Measurements from ENCODE around the gene TMEM134. TPM values are rescaled to one million over a fixed set of nuclear protein-coding genes. Genes with fewer than 3 reads are reported as not detected.
"Not testable (repeated sequence)": the region's sequence is repeated elsewhere in the genome, so short reads cannot be mapped to it uniquely, and the experiment has no call there.

TMEM134 gene
- total RNA-seq, 2 experiments from 2014 or later = 36.3 to 37.6 TPM

GRCh38 chr11:67489203-67489884 is 20.3 kb upstream of the TMEM134 start:
- Mint-ChIP-seq H3K27me3 (no peaks in the 10 kb centered on the region), H3K27ac (peak overlapping the region; percentile 99), H3K36me3 (ENCODE audit: low read depth) (peaks cover 61% of the 10 kb centered on the region), H3K4me3 (no peak overlapping the region), H3K9me3 (no peaks in the 10 kb centered on the region), H3K4me1 (peaks cover 47% of the 10 kb centered on the region)
- POLR2A ChIA-PET = interaction anchor here (0.7 to 7.9 kb wide), 6 partner anchors 11 to 88 kb away, joined by 3 to 39 read pairs (median 4); partner anchors contain the start of genes PITPNM1 and PPP1CA
- DNase-seq = no peak
- CTCF ChIA-PET = interaction anchor here (1.4 to 1.8 kb wide), 2 partner anchors 16 to 77 kb away, joined by 4 to 5 read pairs; partner anchors contain the start of gene PITPNM1

GRCh38 chr11:67486481-67487195 is 17.6 kb upstream of the TMEM134 start:
- POLR2A ChIA-PET = interaction anchor here (0.8 to 7.9 kb wide), 12 partner anchors 11 to 219 kb away, joined by 3 to 94 read pairs (median 8); partner anchors contain the start of genes PITPNM1, POLD4, PPP1CA and PTPRCAP
- peaks cover 53% of the 10 kb centered on the region for H3K36me3 Mint-ChIP-seq (ENCODE audit: low read depth)
- peak; percentile 50 for DNase-seq

DNA sequence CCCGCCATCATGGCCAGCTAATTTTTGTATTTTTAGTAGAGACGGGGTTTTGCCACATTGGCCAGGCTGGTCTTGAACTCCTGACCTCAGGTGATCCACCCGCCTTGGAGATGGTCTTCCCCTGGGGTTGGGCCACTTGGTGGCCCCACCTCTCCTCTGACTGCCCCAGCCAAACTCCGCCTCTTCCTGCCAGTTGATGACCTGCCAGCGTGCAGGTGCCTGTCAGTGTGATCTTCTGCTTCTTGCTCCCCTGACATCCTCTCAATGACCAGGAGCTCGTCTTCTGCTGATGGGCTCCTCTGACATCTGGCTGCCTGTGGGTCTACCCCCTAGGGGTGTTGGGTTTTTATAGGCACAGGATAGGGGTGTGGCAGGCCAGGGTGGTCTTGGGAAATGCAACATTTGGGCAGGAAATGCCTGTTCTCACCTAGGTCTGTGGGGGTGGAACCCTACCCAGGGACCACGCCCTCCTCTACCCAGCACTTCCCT is 16.9 kb upstream of the TMEM134 start:
- H3K4me1 Mint-ChIP-seq = peaks cover 68% of the 10 kb centered on the region
- H3K9me3 Mint-ChIP-seq, H3K27me3 Mint-ChIP-seq: not testable (repeated sequence)
- peak overlapping the region; percentile 89 for H3K4me3 Mint-ChIP-seq
- peak; percentile 80 for DNase-seq
- ChIA-PET CTCF (interaction anchor here (0.7 to 1.5 kb wide), 6 partner anchors 17 to 1985 kb away, joined by 3 to 5 read pairs (median 3); partner anchors contain the start of gene PITPNM1), POLR2A (interaction anchor here (0.8 to 7.9 kb wide), 13 partner anchors 10 to 218 kb away, joined by 3 to 94 read pairs (median 6); partner anchors contain the start of genes PITPNM1, POLD4, PPP1CA and PTPRCAP)
- H3K36me3 Mint-ChIP-seq (ENCODE audit: low read depth) = peaks cover 51% of the 10 kb centered on the region
- H3K27ac Mint-ChIP-seq = peak overlapping the region; percentile 99

More at GRCh38 chr11:67486481-67487195, 17.6 kb upstream of the TMEM134 start:
- Mint-ChIP-seq H3K4me1 (peaks cover 68% of the 10 kb centered on the region), H3K4me3 (peak overlapping the region; percentile 89), H3K9me3 (no peaks in the 10 kb centered on the region), H3K27ac (peak overlapping the region; percentile 99), H3K27me3 (no peaks in the 10 kb centered on the region)
- CTCF ChIA-PET = interaction anchor here (1.1 to 1.6 kb wide), 4 partner anchors 10 to 141 kb away, joined by 3 to 4 read pairs (median 3); partner anchors contain the start of gene TBC1D10C

GRCh38 chr11:67484847-67485311 is 15.8 kb upstream of the TMEM134 start:
- peak overlapping the region; percentile 99 for H3K27ac Mint-ChIP-seq
- no peaks in the 10 kb centered on the region for H3K27me3 Mint-ChIP-seq
- DNase-seq = peak; percentile 72
- ChIA-PET CTCF (interaction anchor here (1.3 to 1.7 kb wide), 4 partner anchors 21 to 116 kb away, joined by 3 to 8 read pairs (median 4); partner anchors contain the start of genes PITPNM1 and PPP1CA), POLR2A (interaction anchor here (0.9 to 7.9 kb wide), 18 partner anchors 8 to 207 kb away, joined by 3 to 94 read pairs (median 5); partner anchors contain the start of genes PITPNM1, POLD4, PPP1CA and PTPRCAP)
- H3K9me3 Mint-ChIP-seq = no peaks in the 10 kb centered on the region
- H3K4me3 Mint-ChIP-seq = peak overlapping the region; percentile 89
- peaks cover 42% of the 10 kb centered on the region for H3K36me3 Mint-ChIP-seq (ENCODE audit: low read depth)
- peaks cover 68% of the 10 kb centered on the region for H3K4me1 Mint-ChIP-seq

GRCh38 chr11:67483831-67484665 is 15.0 kb upstream of the TMEM134 start:
- ChIA-PET POLR2A (interaction anchor here (0.8 to 7.9 kb wide), 18 partner anchors 8 to 195 kb away, joined by 3 to 94 read pairs (median 4); partner anchors contain the start of genes ANKRD13D, PITPNM1, POLD4 and PPP1CA), CTCF (interaction anchor here (1.3 to 1.7 kb wide), 7 partner anchors 21 to 115 kb away, joined by 3 to 8 read pairs (median 4); partner anchors contain the start of genes PITPNM1, PPP1CA and RAD9A)
- Mint-ChIP-seq H3K36me3 (ENCODE audit: low read depth) (peaks cover 38% of the 10 kb centered on the region), H3K4me3 (peak overlapping the region; percentile 89), H3K27me3 (no peaks in the 10 kb centered on the region), H3K9me3 (no peaks in the 10 kb centered on the region), H3K4me1 (peaks cover 63% of the 10 kb centered on the region), H3K27ac (peak overlapping the region; percentile 99)
- DNase-seq = peak; percentile 57

GRCh38 chr11:67482827-67483798 is 14.1 kb upstream of the TMEM134 start, which contains the start of gene AIP:
Gene AIP (plus strand): TSS chr11:67483026. CDS start chr11:67483159, 133 bp downstream.
- ChIA-PET CTCF (interaction anchor here (0.6 to 1.5 kb wide), 10 partner anchors 23 to 132 kb away, joined by 3 to 4 read pairs (median 3); partner anchors contain the start of genes POLD4 and RAD9A), POLR2A (interaction anchor here (0.8 to 6.9 kb wide), 16 partner anchors 10 to 194 kb away, joined by 3 to 94 read pairs (median 4); partner anchors contain the start of genes ANKRD13D, CDK2AP2, PITPNM1 and POLD4)
- Mint-ChIP-seq H3K27ac (peak within 1 kb of the TSS; percentile 99), H3K27me3 (no peaks in the 10 kb centered on the region), H3K4me3 (peak within 1 kb of the TSS; percentile 89), H3K9me3 (no peaks in the 10 kb centered on the region), H3K36me3 (ENCODE audit: low read depth) (peaks cover 29% of the 10 kb centered on the region), H3K4me1 (peaks cover 55% of the 10 kb centered on the region)
- DNase-seq = peak; percentile 98

DNA sequence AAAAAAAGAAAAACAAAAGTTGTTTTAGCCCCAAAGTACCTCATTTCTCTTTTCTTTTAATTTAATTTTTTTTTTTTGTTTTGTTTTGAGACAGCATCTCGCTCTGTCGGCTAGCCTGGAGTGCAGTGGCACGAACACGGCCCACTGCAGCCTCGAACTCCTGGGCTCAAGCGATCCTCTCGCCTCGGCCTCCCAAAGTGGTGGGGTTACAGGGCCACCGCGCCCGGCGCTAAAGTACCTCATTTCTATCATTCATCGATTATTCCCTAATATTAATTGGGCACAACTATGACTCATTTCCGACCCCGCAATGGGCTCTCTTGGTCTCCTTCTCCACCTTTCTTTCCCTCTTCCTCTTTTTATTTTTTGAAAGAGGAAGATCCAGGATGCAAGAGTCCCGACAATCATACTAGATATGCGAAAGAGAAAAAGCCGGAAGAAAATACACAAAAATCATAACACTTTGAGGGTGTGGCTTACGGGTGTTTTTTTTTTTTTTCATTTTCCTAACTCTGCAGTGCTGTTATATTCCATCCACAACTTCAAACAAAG is 13.3 kb upstream of the TMEM134 start:
- Mint-ChIP-seq H3K9me3 (no peaks in the 10 kb centered on the region), H3K4me1 (peaks cover 47% of the 10 kb centered on the region), H3K27ac (peak overlapping the region; percentile 99), H3K36me3 (ENCODE audit: low read depth) (peaks cover 22% of the 10 kb centered on the region), H3K27me3 (no peaks in the 10 kb centered on the region), H3K4me3 (peak overlapping the region; percentile 89)
- POLR2A ChIA-PET = interaction anchor here (0.6 to 6.9 kb wide), 19 partner anchors 10 to 1702 kb away, joined by 3 to 94 read pairs (median 4); partner anchors contain the start of genes ANKRD13D, CDK2AP2, PITPNM1 and POLD4
- no peak for DNase-seq
- CTCF ChIA-PET = interaction anchor here (0.6 to 1.5 kb wide), 9 partner anchors 14 to 131 kb away, joined by 3 to 4 read pairs (median 3); partner anchors contain the start of genes POLD4 and RAD9A

GRCh38 chr11:67477344-67478050 is 8.4 kb upstream of the TMEM134 start:
- H3K4me1 Mint-ChIP-seq; H3K9me3 Mint-ChIP-seq; CTCF ChIA-PET; DNase-seq; H3K4me3 Mint-ChIP-seq; H3K27ac Mint-ChIP-seq; H3K27me3 Mint-ChIP-seq; H3K36me3 Mint-ChIP-seq (ENCODE audit: low read depth): not testable (repeated sequence)
- POLR2A ChIA-PET = interaction anchor here (1.3 kb wide), 1 partner anchor 65 kb away, joined by 4 read pairs; no protein-coding TSS in a partner anchor

DNA sequence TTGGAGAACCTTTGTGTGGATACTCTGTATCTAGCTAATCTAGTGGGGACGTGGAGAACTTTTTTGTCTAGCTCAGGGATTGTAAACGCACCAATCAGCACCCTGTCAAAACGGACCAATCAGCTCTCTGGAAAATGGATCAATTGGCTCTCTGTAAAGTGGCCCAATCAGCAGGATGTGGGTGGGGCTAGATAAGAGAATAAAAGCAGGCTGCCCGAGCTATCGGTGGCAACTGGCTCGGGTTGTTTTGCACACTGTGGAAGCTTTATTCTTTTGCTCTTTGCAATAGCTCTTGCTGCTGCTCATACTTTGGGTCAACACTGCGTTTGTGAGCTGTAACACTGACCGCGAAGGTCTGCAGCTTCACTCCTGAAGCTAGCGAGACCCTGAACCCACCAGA is 7.6 kb upstream of the TMEM134 start:
- H3K9me3 Mint-ChIP-seq; DNase-seq; H3K36me3 Mint-ChIP-seq (ENCODE audit: low read depth); H3K27me3 Mint-ChIP-seq; H3K4me3 Mint-ChIP-seq; CTCF ChIA-PET; H3K4me1 Mint-ChIP-seq; H3K27ac Mint-ChIP-seq: not testable (repeated sequence)
- POLR2A ChIA-PET = interaction anchor here (0.7 to 1.7 kb wide), 4 partner anchors 8 to 75 kb away, joined by 3 to 4 read pairs (median 4); partner anchors contain the start of gene PPP1CA

DNA sequence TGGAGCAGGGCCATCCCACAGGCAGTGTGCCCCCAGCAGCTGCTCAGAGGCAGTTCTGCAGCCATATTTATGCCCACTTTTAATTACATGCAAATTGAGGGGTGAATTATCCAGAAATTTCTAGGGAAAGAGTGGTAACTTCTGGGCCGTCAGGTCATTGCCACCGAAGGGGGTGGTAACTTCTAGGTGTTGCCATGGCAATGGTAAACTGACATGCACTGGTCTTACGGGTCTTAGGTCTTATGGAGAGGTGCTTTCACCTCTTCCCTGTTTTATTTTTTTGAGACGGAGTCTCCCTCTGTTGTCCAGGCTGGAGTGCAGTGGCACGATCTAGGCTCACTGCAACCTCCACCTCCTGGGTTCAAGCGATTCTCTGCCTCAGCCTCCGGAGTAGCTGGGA is 3.8 kb upstream of the TMEM134 start:
- POLR2A ChIA-PET = interaction anchor here (1.2 kb wide), 2 partner anchors 10 to 32 kb away, joined by 3 to 4 read pairs; partner anchors contain the start of gene AIP

More for the DNA sequence above, 3.8 kb upstream of the TMEM134 start:
- Mint-ChIP-seq H3K36me3 (ENCODE audit: low read depth) (peaks cover 3% of the 10 kb centered on the region), H3K9me3 (peaks cover 1% of the 10 kb centered on the region), H3K27ac (no peak overlapping the region), H3K4me3 (no peak overlapping the region), H3K27me3 (peaks cover 2% of the 10 kb centered on the region), H3K4me1 (peaks cover 13% of the 10 kb centered on the region)
- CTCF ChIA-PET = no interaction called here
- DNase-seq = no peak

All from activated CD4-positive, alpha-beta memory T cell treated with anti-CD3 and anti-CD28 coated beads, Interleukin-2, amount 10 ng/mL, durations not matched to agents 7 days and 5 days (primary cell).